ENCODE measurements around the gene MSRB1.

The MSRB1 gene

GRCh38 chr16:1895949-1896675 is 46.9 kb downstream of the MSRB1 start:
- DNase-seq = no peak

- DNase-seq = no peak
These were observed 47.9 kb downstream of the MSRB1 start for GRCh38 chr16:1895068-1895467.

- no peak for DNase-seq
These were observed 52.3 kb downstream of the MSRB1 start for GRCh38 chr16:1890708-1891050.

GRCh38 chr16:1890024-1890707 is 52.8 kb downstream of the MSRB1 start:
- no peak for DNase-seq

Data from CD4-positive, alpha-beta T cell treated with Interferon alpha-2 for 1 hour (primary cell).